ENCODE data around the gene MFRP. TPM values are rescaled to one million over a fixed set of nuclear protein-coding genes. Genes with fewer than 3 reads are reported as not detected.

MFRP gene
- total and polyA plus RNA-seq, 9 of the 15 experiments (the other 6 are each of a cell fraction or from before 2014, with no cell fraction given): not detected

GRCh38 chr11:119316729-119317591 is 29.5 kb downstream of the MFRP start, which contains the start of gene MCAM (continued):
- no peak for TF ChIP-seq ZFP30 (CRISPR knock-in tag; IDR thresholded peaks at IDR 0.05; ENCODE audit: borderline replicate concordance)
- TF ChIP-seq ZSCAN32 (CRISPR knock-in tag; IDR thresholded peaks at IDR 0.05): no peak
- TF ChIP-seq ZBTB8A (IDR thresholded peaks at IDR 0.05; ENCODE audit: partially characterized antibody): no peak
- no peak for TF ChIP-seq ZNF586 (CRISPR knock-in tag; conservative IDR thresholded peaks at IDR 0.05)
- no peak for TF ChIP-seq ZNF140 (CRISPR knock-in tag; IDR thresholded peaks at IDR 0.05)
- peak; percentile 92 for TF ChIP-seq POLR2G (IDR thresholded peaks at IDR 0.05; ENCODE audit: low read depth, low read length)
- TF ChIP-seq TCF7 (IDR thresholded peaks at IDR 0.05; ENCODE audit: borderline replicate concordance): peak; percentile 43; the same call in 1 of the 2 replicates
- TF ChIP-seq C11orf30 (IDR thresholded peaks at IDR 0.05; ENCODE audit: low read depth): no peak
- TF ChIP-seq HMG20B (CRISPR knock-in tag; IDR thresholded peaks at IDR 0.05): no peak
- no peak for TF ChIP-seq ZNF589 (CRISPR knock-in tag; IDR thresholded peaks at IDR 0.05; ENCODE audit: low read depth)
- TF ChIP-seq, protein P1, sequence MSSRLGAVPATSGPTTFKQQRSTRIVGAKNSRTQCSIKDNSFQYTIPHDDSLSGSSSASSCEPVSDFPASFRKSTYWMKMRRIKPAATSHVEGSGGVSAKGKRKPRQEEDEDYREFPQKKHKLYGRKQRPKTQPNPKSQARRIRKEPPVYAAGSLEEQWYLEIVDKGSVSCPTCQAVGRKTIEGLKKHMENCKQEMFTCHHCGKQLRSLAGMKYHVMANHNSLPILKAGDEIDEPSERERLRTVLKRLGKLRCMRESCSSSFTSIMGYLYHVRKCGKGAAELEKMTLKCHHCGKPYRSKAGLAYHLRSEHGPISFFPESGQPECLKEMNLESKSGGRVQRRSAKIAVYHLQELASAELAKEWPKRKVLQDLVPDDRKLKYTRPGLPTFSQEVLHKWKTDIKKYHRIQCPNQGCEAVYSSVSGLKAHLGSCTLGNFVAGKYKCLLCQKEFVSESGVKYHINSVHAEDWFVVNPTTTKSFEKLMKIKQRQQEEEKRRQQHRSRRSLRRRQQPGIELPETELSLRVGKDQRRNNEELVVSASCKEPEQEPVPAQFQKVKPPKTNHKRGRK (tag; IDR thresholded peaks at IDR 0.05): no peak
- TF ChIP-seq MAFF (IDR thresholded peaks at IDR 0.05; ENCODE audit: low read length): no peak
- TF ChIP-seq, protein P2, sequence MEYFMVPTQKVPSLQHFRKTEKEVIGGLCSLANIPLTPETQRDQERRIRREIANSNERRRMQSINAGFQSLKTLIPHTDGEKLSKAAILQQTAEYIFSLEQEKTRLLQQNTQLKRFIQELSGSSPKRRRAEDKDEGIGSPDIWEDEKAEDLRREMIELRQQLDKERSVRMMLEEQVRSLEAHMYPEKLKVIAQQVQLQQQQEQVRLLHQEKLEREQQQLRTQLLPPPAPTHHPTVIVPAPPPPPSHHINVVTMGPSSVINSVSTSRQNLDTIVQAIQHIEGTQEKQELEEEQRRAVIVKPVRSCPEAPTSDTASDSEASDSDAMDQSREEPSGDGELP (CRISPR knock-in tag; IDR thresholded peaks at IDR 0.05; ENCODE audit: borderline replicate concordance): peak; percentile 32
- TF ChIP-seq NONO (IDR thresholded peaks at IDR 0.05; ENCODE audit: low read depth in 2 of 2, low read length in 1 of 2): peak; percentile 50 to 67; a peak in 3 of 4 replicates
- TF ChIP-seq SRF (CRISPR knock-in tag; IDR thresholded peaks at IDR 0.05): no peak; a peak in 1 of 4 replicates
- TF ChIP-seq, protein P3, sequence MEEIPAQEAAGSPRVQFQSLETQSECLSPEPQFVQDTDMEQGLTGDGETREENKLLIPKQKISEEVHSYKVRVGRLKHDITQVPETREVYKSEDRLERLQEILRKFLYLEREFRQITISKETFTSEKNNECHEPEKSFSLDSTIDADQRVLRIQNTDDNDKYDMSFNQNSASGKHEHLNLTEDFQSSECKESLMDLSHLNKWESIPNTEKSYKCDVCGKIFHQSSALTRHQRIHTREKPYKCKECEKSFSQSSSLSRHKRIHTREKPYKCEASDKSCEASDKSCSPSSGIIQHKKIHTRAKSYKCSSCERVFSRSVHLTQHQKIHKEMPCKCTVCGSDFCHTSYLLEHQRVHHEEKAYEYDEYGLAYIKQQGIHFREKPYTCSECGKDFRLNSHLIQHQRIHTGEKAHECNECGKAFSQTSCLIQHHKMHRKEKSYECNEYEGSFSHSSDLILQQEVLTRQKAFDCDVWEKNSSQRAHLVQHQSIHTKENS (CRISPR knock-in tag; IDR thresholded peaks at IDR 0.05): no peak
- TF ChIP-seq CREB1 (IDR thresholded peaks at IDR 0.05): no peak
- TF ChIP-seq CREB1 (CRISPR knock-in tag; IDR thresholded peaks at IDR 0.05): peak; percentile 41
- TF ChIP-seq MAZ (CRISPR knock-in tag; conservative IDR thresholded peaks at IDR 0.05 in 1 of 2, IDR thresholded peaks at IDR 0.05 in 1 of 2): peak; percentile 44 to 67; a peak in 2 of 4 replicates
- TF ChIP-seq MCM7 (IDR thresholded peaks at IDR 0.05): no peak
- TF ChIP-seq ZNF444 (CRISPR knock-in tag; IDR thresholded peaks at IDR 0.05): peak; percentile 54; the same call in 1 of the 2 replicates
- TF ChIP-seq CC2D1A (IDR thresholded peaks at IDR 0.05): no peak
- TF ChIP-seq ZZZ3 (IDR thresholded peaks at IDR 0.05): no peak
- TF ChIP-seq ZKSCAN3 (CRISPR knock-in tag; IDR thresholded peaks at IDR 0.05): no peak

Measured in K562 (cell line).